Endometrium (tissue), 2 donors: Measurements from ENCODE around the gene SLC6A6.

Experiments
- FAIRE-seq: peaks from 2 replicates; lab custom pipeline; 2012; peaks lifted over from hg19 to GRCh38; lab: Jason Lieb, UNC
- donor health status: control.
- donor health status: control.

Gene SLC6A6

DNA sequence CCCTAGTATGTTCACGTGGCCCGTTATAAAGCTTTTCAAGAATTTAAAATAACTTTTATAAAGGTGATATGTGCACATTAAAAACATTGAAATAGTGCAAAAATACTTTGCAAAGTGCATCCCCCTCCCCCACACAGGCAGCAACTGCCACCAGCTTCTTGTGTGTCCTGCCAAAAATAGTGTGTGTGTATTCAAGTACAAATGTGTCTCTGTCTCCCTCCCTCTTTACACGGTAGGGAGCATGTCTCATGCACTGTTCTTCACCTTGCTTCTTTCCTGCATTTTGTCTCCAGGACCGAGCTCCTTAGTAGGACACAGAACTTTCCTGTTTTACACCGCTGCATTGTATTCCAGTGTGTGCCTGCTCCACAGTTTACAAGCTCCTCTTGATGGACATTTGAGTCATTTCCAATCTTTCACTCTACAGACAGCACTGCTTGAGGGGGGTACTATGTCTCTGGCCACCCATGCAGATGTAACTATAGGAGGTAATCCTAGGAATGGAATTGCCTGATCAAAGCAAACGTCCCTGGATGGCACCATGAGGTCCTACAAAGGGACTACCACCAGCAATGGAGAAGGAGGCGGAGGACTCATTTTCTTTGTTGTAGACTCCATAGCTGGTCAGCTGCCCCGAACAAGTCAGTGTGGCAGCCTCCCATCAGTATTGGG is 52.4 kb downstream of the SLC6A6 start:
- FAIRE-seq, result no peak

DNA sequence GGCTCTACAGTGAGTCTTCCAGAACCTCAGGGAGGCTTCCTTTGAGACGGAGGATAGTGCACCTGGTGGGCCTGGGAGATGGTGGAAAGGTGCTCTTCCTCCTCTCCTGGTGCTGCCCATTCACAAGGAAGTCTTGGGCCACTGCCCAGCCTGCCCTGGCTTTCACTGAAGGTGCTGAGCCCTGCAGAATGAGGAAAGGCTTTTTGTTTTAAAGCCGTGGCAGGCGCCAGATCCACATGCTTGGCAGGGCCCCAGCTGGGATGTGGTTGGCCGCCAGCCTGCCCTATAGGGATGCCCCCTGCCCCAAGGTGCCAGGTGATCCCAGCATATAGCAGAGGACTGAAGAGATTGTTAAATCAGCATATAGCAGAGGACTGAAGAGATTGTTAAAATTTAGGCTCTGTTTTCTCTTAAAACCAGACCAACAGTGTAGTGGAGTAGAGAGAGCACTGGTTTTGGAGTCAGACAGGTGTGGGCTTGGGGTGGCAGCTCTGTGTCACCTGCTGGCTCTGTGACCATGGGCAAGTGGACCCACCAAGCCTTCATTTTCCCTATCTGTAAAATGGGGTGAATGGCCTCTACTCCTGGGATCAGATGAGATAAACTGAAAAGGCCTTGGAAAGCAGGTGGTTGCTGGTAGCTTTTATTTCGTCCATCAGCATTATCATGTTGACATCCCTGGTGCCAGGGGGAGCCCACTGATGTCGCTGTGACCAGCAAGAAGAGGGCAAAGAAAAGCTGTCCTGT is 53.3 kb downstream of the SLC6A6 start:
- no peak for FAIRE-seq

DNA sequence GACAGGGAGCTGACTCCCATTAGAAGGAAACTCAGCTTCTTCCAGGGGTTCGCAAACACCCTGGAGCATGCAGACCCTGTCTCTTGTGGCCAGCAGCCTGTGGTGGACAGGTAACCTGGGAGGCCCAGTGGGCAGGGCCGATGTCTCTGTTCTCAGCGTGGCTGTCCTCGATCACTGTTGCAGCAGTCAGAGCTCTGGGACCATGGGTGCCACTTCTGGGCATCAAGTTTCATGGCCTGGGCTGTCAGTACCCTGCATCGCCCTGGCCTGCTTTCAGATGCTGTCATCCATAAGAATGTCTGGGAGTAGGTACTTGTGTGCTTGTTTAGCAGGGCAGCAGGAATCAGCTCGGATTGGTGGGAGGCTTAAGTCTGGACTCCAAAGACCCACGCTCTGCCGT is 54.4 kb downstream of the SLC6A6 start:
- FAIRE-seq, result no peak

DNA sequence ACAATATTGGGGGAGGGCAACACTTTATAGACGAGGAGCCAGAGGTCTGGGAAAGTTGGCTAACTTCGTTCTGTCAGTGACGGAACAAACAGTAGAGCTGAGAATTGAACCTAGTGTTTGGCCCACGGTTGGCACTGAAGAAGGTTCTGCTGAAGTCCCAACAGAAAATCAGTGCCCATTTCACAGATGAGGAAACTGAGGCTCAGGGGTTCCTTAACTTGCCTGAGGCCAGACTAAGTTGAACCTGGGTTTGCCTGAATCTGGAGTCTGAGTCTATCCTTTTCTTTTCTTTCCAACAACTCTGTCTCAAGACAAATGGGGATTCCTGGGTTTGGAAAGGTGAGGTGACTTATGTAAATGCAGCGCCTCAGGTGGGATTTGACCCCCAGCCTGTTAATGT is 55.1 kb downstream of the SLC6A6 start:
- no peak for FAIRE-seq

DNA sequence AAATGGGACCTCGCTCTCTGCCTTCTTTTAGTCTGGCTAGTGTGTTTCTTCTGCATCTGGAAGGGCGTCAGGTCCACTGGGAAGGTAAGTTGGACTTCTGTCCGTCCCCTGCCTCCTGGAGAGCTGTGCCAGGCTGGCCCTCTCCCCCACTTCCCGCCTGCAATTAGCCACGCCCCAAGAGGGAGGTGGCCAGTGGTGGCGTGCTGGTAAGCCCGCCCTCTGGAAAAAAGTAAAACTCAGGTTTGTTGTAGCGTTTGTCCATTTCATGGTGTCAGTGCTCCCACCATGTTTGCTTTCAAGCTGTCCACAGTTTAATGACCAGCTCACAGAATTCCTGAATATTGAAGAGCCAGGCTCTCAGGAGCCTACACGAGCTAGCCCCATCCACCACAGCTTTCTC is 55.6 kb downstream of the SLC6A6 start:
- no peak for FAIRE-seq

DNA sequence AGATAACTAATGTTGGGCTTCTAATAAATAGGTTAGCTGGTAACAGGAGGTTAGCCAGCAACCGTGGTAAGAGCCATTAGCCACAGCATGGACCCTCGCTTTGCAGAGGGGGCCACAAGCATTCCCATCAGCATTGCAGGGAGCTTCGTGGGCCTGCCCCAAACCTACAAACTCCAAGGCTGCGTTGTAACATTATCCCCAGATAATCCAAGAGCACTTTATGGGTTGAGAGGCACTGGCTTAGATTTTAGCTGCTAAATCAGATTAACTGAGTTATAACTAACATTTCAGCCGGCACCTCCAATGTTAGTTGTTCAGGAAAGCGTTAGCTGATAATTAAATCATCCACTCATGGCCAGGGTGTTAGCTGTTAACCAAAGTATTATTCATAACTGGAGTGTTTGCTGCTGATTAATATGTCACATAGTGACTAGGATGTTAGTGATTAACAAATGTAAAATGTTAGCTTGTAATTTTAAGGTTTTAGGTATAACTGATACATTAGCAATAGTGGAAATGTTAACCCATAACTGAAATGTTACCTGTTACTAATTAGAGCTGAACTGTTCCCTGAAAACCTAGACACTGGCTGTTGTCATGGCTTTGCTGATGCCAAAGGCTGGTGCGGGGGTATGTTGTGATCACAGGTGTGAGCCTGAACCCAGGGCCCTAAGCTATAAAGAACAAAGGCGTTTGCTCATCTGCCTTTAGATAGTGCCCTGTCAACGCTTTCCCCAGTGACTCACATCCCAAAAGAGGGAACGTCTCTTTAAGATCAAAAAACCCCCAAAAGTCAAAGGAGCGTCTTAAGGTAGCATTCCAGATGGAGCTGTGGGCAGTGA is 56.2 kb downstream of the SLC6A6 start:
- no peak for FAIRE-seq

DNA sequence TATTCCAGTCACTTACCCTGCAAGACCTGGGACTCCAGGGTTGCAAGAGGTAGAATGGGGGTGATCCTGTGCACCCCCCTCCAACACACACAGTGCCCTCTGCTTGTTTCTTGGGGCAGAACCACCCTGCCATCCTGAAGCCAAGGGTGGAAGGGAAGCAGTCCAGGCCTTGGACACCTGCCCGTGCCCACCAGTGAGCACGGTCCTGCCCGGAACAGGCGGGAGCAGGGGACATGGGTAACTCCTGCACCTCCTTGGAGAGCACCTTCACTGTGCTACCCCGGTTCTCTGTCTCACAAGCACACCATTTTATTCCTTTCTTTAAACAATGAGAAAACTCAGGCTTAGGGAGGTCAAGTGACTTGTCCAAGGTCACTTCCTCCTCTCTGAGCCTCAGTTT is 57.0 kb downstream of the SLC6A6 start:
- FAIRE-seq, result no peak

DNA sequence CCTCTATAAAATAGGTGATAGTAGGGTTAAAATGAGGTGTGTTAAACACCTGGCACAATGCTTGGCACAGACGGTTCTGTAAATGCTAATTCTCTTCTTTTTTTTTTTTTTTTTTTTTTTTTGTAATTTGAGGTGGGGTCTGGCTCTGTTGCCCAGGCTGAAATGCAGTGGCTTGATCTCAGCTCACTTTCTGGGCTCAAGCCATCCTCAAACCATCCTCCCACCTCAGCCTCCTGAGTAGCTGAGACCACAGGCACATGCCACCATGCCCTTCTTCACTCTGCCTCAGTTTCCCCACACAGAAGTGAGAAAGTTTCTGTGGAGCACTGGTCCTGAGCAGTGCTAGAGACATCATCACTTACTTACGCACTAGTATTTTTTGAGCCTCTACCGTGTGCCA is 57.4 kb downstream of the SLC6A6 start:
- no peak for FAIRE-seq

DNA sequence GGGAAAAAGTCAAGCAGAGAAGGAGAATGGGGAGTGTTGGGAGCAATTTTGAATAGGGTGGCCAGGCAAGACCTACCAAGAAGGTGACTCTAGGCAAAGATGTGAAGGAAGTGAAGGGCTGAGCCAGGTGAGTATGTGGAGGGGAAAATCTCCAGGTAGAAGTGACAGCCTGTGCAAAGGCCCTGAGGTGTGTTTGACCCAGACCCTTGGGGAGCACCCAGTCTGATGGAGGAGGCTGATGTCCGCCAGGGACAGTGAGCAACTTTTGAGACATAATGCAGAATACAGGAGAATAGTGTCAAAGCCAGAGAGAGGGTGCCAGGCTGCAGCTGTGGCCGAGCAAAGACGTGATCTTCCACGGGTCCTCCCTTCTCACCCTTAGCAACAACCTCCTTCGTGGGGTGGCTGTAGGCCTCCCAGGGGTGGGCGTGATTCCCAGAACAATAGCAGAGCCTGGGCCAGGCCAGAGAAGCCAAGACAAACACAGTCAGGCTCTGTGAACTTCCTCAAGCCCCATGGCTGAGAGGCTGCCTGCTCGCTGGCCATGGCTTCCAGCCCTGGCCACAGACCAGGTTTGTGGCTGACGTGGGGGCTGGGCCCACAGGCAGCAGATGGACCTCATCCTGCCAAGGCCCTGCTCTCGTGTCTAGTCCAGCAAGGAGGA is 58.1 kb downstream of the SLC6A6 start:
- no peak for FAIRE-seq

DNA sequence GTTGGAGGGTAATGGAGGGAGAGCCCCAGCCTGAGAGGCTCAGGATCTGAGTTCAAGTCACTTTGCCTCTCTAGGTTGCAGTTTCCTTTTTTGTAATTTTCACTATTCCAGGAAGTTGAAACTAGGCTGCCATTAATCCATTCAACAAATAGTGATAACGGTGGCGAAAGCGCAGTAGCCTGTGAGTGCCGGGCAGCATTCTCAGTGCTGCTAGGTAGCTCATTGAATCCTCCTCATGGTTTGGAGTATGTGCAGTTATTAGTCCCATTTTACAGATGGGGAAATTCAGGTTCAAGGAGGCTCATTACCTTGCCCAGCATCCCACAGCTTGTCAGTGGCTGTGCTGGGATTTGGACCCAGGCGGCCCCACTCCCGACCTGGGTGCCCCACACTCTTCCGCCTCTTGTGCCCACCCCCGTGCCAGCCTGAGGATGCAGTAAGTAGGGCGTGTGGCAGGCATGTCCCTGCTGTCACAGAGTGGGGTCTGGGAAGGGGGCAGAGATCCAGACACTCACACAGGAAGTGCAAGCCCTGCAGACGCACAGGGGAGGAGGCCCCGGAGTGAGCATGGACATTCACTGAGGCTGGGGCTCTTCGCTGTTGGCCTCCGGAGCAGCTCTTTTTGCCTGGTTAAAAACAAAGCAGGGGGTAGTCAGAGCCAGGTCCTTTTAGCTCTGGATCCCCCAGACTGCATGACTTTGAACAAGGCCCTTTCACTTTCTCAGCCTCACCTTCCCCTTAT is 58.8 kb downstream of the SLC6A6 start:
- no peak for FAIRE-seq

DNA sequence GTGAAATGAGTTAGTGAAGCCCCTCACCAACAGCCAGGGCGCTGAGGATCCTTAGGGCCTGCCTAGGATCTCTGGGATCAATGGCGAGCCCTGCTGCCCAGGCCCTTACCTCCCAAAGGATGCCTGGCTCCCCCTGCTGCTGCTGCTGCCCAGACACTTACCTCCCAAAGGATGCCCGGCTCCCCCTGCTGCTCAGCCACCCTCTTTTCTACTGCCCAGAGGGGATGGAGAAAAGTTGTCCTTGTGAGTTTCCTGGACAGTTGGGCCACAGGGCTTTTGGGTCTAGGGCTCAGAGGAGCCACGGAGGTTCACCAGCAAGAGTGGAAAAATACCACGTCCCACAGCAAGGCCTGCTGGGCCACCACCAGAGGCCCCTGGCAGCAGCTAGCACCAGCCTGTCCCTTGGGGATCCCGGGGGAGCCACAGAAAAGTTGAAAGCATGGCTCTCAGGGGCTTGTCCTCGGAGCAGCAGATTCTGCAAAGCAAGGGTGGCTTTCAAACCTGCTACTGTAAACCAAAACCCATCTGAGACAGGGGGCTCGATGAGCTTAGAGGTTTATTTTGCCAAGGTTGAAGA is 59.4 kb downstream of the SLC6A6 start:
- no peak for FAIRE-seq

DNA sequence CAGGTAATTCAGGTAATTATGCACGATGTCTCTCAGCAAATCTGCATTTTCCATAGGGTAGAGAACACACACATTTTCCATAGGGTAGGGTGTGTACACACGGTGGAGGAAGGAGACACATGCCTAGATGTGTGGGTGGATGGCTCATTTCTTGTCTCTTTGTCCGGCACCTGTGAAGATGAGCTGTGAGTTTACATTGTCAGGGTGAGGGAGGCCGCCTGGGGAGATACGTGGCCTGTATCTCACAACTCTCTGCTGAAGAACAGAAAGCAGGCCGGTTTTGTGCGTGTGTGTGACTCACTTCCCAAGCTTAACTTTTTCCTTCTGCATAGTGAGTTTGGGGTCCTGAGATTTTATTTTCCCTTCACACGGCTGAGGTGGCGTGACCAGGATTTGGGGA is 60.3 kb downstream of the SLC6A6 start:
- no peak for FAIRE-seq

DNA sequence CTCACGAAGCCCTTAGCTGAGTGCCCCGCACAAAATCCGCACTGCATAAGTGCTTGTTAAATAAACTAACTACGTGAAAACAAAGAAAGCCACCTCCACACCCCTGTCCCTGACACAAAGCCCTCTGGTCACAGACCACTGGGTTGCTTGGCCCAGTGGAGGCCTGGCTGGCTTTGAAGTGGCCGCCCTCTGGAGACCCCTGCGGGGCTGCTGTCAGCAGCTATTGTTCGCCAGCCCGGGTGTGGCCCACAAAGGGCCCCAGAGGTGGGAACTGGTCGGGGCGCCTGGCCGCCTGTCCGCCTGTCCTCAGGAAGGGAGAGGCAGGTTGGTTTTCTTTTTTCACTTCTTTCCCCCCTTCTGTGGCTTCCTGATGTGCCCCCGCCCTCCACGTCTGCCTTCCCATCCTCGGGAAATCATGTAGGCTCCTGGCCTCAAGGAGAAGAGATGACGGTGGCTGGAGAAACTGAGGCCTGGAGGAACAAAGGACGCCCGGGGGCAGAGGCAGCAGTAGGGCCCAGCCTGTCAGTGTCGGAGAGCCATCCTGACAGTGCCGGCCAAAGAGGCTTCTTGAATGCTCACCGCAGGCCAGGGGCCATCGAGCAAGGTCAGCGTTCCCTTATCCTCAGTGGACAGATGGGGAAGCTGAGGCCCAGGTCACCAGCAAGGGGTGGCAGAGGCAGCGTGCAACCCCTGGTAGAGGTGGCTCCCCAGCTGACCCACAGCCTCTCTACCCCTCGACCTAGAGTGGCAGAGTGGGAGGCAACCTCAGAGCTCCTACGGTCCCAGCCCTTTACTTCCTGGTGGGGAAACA is 61.1 kb downstream of the SLC6A6 start:
- no peak for FAIRE-seq

DNA sequence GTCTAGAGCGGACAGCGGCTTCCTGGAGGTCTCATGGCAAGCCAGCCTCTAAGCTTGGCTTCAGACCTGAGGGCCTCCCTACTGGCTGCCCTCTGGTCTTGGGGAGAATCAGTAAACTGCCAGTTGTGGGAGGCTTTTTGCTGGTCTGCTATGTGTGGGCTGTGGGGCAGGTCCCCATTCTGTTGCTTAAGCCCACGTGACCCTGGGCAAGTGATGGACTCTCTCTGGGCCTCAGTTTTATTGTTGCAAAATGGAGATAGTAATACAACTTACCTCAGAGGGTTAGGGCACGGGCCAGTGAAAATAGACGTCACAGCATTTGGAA is 61.7 kb downstream of the SLC6A6 start:
- no peak for FAIRE-seq

DNA sequence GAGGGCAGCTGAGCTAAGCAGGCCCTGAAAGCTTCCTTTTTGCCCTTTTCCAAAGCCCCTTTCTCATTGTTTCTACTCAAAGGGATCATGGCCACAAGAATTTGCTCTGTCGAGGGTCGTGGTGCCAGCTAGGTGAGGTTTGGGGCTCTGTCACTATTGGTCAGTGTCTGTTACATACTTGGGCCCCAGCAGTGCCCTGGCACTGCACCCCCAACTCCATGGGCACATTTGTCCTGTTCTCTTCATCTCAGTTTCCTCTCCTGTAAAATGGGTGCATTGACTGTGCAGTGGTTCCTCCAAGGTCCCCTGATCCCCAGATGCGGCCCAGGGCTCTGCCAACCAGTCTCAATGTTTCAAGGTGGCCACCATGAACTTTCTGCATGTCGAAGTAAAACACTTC is 62.1 kb downstream of the SLC6A6 start:
- FAIRE-seq, result no peak

DNA sequence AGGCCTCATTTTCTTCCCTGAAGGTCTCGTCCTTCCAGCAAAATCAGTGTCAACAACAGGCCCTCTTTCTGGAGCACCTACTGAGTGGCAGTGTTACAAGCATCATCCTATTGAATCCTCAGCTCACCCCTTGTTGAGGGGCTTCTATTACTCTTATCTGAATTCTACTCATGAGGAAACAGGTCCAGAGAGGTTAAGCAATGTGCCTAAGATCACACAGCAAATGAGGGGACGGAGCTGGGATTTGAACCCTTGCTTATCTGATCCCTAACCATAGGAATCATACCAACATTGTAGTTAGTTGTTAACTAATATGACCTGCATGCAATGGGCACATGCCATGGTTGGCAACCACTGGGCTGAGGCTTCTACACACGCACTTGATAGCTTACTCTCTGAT is 63.0 kb downstream of the SLC6A6 start:
- FAIRE-seq, result no peak

DNA sequence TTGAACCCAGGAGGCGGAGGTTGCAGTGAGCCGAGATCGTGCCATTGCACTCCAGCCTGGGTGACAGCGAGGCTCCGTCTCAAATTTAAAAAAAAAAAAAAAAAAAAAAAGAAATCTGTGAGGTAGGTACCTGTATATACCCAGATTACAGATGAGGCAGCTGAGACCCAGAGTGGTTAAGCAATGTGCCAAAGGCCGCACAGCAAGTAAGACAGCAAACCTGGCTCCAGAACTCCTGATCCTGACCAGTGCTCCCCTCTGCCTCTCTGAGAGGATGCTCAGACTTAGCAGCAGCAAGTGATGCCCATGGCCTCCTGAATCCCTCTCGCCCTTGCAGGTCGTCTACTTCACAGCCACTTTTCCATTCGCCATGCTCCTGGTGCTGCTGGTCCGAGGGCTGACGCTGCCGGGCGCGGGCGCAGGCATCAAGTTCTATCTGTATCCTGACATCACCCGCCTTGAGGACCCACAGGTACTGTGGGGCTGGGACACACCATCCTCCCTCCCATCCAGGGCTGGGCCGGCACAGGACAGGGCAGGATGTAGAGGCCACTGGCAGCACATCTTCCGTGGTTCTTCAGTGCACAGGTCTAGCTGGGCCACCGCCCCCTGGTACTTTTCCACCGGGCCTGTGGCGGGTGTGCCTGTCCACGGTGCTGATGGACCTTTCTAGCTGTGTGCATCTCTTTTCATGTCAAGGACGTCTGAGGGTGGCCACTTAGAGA is 63.9 kb downstream of the SLC6A6 start:
- no peak for FAIRE-seq

DNA sequence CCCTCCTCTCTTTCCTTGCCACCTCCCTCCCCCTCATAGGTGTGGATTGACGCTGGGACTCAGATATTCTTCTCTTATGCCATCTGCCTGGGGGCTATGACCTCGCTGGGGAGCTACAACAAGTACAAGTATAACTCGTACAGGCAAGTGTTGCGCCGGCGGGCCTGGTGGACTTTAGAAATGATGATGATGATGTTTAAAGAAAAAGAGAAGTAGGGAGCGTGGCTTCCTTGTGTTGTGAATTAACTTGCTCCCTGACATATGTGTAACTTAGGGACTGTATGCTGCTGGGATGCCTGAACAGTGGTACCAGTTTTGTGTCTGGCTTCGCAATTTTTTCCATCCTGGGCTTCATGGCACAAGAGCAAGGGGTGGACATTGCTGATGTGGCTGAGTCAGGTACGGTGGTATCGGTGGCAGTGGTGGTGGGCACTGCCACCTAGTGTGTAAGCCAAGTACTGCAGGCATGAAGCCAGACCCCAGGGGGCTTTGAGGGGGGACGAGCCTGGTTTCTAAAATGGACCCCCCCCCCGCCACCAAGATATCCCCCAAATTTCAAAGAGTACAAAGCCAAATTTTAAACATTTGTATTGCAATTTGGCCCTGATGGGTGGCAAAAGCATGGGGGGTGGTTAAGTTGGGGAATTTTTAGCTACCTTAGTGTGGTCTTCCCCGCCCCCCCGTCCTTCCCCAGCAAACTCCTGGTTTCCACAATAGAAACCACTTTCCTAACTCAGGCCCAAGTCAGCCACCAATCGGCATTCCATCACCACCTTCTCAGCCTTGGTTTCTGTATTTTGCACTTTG is 65.6 kb downstream of the SLC6A6 start:
- FAIRE-seq, result no peak

DNA sequence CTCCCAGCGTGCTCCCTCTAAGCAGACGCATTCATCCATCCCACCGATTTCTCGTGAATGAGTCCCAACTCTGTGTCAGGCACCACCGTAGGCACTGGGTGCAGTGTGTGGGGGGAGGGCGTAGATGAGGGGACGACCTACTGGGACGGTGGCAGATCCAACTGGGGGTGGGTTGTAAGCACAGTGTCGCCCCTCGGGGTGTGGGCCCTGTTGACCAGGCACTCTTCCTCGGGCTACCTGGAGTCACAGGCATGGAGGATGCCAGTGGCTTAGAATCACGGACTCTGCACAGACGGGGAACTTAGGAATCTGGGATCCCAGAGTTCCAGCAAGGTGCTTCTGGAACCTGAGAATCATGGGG is 66.2 kb downstream of the SLC6A6 start:
- no peak for FAIRE-seq
